Stimulated activated CD8-positive, alpha-beta memory T cell treated with anti-CD3 and anti-CD28 coated beads, Interleukin-12 subunit alpha, Interleukin-12 subunit beta, amount 100 ng/mL, for 24 hours (primary cell): Measurements from ENCODE around the gene MAST2.
"Not testable (repeated sequence)": the region's sequence is repeated elsewhere in the genome, so short reads cannot be mapped to it uniquely, and the experiment has no call there.

Source experiments
- DNase-seq: peaks from one replicate; pipeline ENCODE4 v3.0.0-alpha.2; 2020; ENCODE audit errors: extremely low read depth

MAST2 gene

DNA sequence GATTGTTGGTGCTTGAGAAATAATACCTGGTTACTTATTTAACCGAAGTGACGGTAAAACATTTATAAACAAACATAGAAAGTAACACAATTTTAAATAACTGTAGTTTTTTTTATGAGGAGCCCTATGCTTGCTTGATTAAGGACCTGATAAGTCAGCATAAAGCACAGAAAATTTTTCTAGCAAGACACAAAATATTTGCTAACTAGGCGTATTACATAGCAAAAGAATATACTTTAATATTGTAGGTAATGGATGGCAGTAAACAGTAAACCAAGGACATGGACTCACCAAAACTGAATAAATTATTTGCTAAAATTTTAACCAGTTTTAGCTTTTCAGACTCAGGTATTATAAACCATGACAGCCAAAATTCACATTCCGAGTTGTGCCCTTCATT lies 90.9 kb downstream of the MAST2 start:
- DNase-seq, result no peak

DNA sequence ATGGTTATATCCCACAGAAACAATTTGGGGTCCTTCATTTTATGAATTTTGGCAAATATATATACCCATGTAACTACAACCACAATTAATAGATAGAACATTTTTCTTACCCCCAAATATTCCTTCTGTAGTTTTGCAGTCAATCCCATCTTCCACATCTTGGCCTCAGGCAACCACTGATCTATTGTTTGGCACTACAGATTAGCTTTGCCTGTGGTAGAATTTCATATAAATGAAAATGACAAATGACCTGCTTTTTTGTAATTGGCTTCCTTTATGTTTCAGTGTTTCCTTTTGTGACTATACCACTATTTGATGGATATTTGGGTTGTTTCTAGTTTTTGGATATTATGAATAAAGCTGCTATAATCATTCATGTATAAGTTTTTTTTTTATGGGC lies 91.5 kb downstream of the MAST2 start:
- no peak for DNase-seq

DNA sequence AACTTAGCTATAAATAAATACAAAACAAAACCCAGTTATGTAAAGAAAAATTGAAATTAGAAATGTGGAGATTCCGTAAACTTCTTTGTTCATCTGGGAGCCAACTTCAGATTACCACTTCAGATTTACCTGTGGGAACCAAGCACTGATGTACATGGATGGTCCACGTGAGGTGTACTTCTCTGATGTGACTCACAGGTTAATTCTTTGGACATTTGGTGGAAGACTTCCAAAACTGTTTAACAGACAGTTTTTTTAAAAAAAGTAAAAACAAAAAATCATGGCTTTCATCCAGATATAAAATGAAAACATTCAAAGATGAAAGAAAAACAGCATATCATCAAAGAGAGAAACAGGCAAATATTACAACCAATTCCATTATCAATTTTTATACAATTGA lies 92.0 kb downstream of the MAST2 start:
- no peak for DNase-seq

- DNase-seq, result no peak
Measured at GRCh38 chr1:45906883-45907282, 103.5 kb downstream of the MAST2 start.

DNA sequence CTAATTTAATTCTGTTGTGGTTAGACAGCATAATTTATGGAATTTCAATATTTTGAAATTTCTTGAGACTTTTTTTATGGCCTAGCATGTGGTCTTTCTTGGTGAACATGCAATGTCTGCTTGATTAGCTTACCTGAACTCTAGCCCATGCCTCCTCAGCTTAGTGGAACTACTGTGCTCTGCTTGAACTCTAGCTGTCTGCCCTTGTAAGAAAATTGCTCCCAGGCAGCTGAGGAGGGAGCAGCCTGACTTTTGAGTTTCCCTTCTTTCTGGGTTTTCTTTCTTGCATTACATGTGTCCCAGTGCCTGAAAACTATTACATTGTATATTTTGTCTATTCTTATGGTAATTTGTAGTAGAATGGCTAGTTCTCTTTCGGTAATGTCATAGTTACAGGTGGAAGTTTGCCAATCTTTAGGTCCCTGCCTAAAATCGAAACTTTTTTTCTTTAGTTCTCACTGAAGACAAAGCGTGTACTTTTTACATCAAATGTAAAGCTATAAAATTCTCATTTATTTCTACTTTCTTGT lies 105.3 kb downstream of the MAST2 start:
- DNase-seq, result no peak

GRCh38 chr1:45911634-45912033 lies 108.2 kb downstream of the MAST2 start:
- DNase-seq, result no peak

GRCh38 chr1:45913183-45913683 lies 109.8 kb downstream of the MAST2 start:
- no peak for DNase-seq

DNA sequence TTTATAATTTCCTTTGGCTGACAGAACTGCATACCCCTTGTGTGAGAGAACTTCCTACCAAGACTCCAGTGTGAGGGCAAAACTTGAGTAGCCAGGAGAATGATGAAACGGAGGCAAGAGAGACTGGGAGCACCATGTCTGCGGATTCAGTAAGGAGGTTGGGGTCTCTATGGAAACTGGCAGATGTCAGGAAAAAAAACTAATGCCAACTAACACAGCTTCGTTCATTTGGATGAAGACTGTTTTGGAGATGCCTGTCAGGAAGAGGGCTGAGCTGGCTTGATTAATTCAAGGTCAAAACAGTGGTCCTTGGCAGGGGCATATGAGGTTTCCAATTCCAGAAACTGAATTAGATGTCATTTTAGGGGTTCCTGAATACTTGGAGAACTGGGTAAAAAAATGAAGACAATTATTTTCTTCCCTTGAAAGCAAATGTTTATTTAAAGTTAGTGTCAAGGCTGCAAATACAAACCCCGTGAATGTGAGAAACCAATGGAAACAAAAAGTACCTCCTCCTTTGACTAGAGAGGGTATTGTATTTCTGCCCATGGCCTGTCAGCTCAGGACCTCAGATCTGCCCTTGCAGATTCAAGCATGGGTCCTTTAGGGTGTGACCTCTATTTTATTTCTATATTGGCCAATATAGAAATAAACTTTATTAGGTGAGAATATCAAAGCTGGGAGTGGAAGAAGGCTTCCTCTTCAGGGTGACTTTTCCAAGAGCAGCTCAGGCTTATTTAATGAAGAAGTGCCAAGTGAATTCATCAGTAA lies 110.5 kb downstream of the MAST2 start:
- no peak for DNase-seq

GRCh38 chr1:45914836-45915235 lies 111.4 kb downstream of the MAST2 start:
- DNase-seq, result no peak

DNA sequence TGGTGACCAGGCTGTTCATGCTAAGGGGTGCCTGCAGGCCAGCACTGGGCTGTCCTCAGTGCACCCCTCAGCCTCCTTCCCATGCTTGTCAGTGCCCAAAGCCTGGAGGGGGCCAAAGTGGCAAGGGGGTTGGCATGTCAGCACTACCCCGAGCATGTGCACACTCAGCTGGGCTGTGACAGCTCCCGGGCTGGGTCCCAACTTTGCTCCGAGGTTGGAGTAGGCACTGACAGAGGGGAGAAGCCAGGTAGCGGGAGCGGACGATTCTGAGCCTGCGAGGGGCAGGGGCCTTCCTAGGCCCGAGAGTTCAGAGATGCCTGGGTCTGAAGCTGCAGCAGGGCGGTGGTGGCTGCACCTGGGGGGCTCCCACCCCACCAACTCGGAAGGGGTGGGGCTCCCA lies 119.0 kb downstream of the MAST2 start:
- DNase-seq, result no peak

DNA sequence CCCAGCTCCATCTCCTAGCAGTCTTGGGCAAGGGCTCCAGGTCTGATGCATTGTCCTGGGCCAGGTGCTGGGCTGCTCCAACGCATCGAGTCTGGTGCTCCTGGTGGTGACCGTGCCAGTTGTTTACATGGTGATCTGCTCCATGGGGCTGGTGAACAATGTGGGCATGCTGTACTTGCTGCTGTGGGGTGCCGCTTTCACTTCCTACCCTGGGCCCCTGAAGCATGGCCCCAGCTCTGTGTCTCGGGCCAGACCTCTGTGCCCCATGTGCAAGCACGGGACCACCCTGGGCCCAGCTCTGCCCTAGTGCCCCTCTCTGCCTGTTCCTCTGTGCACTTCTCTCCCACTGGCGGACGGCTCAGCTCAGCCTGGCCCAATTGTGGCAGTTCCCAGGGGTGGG lies 119.4 kb downstream of the MAST2 start:
- no peak for DNase-seq

DNA sequence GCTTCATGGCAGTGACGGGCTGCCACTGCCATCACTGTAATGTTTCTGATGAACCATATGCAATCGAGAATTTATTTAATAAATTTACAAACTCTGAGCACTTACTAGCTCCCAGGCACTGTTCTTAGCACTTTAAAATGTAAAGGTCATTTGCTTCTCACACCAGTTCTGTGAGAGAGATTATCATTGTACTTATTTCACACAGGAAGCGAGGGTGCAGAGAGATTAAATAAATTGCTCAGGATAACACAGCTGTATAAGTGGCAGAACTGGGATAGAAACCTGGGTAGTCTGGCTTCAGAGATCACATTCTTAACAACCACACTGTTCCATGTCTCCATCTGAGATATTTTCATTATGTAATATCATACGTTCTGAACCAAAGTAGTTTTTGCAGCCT lies 119.9 kb downstream of the MAST2 start:
- DNase-seq, result no peak

- DNase-seq, result no peak
Measured at GRCh38 chr1:45924736-45925135, 121.3 kb downstream of the MAST2 start.

DNA sequence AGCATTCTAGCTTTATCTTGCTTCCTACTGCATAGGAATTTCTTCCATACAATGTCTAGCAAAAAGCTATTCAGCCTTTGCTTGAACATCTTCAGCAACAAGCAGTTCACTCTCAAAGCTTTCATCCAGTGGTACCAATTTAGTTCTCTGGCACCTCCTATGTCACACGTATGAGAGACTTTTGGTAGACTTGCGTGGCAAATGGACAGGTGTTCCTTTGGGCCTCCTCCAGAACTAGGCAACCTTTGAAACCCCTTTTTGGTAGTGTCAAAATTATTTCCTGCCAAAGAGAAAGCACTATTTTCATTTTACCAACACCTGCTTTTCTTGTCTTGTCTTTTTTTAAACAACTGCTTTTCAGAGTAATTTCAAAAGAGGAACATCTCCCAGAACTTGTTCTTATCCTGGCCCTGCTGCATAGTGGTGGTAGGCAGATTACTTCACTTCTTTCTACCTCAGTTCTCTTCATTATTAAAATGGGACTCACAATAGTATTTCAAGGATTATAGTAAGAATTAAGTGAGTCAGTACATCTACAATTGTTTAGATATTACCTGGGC lies 122.4 kb downstream of the MAST2 start:
- DNase-seq, result no peak

GRCh38 chr1:45926330-45926729 lies 122.9 kb downstream of the MAST2 start:
- no peak for DNase-seq

- DNase-seq, result not testable (repeated sequence)
Measured at GRCh38 chr1:45927231-45927915, 124.0 kb downstream of the MAST2 start.

GRCh38 chr1:45928486-45929205 lies 125.2 kb downstream of the MAST2 start:
- no peak for DNase-seq

DNA sequence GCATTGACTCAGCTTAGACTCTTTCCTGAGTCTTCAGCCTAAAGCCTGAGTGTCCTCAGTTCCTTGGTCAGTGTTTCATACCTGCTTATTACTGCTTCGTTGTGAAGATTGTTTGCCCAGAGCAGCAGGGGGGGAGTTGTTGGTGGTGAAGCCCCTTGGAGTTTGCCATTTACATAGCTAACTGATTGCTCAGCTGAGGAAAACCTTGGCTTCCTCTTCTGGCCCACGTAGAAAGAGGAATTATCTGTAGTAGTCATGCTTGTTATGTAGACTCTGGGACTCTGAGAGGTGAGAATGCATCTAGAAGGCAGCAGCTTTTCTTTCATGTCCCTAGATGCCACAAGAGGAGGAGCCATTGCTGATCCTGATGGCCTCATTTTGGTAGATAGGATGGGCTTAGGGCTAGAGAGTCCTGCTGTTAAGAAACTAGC lies 125.9 kb downstream of the MAST2 start:
- no peak for DNase-seq

GRCh38 chr1:45930258-45931150 lies 127.1 kb downstream of the MAST2 start:
- no peak for DNase-seq

GRCh38 chr1:45932205-45932604 lies 128.8 kb downstream of the MAST2 start:
- DNase-seq, result not testable (repeated sequence)

- no peak for DNase-seq
Measured at GRCh38 chr1:45934947-45935346, 131.5 kb downstream of the MAST2 start.
